IMR-90 (cell line): ENCODE measurements around the gene MTA1.

Experiments used
- BHLHE40 ChIP-seq: fragments of 150-350 bp; IDR thresholded peaks from 2 replicates; pipeline ENCODE4 v1.6.1; 2016; ENCODE audit warnings: mild to moderate bottlenecking, low read depth, low read length
- CTCF ChIP-seq: conservative IDR thresholded peaks from 2 replicates; pipeline ENCODE4 v1.5.1; 2012; ENCODE audit warnings: mild to moderate bottlenecking, low read depth, low read length, improper control_type of control experiment
- ELK1 ChIP-seq: fragments of 150-350 bp; IDR thresholded peaks from 2 replicates; pipeline ENCODE4 v1.6.1; 2016; ENCODE audit warnings: low read depth, mild to moderate bottlenecking, low read length, moderate library complexity, borderline replicate concordance
- MAZ ChIP-seq: IDR thresholded peaks from 2 replicates; pipeline ENCODE4 v1.6.1; 2012; ENCODE audit warnings: low read depth, mild to moderate bottlenecking, low read length, improper control_type of control experiment, moderate library complexity, borderline replicate concordance
- MXI1 ChIP-seq: IDR thresholded peaks from 2 replicates; pipeline ENCODE4 v1.6.1; 2012; ENCODE audit warnings: low read depth, mild to moderate bottlenecking, low read length, moderate library complexity, borderline replicate concordance
- POLR2A ChIP-seq: IDR thresholded peaks from 2 replicates; pipeline ENCODE4 v1.6.1; 2012; ENCODE audit warnings: mild to moderate bottlenecking, low read depth, low read length
- RFX5 ChIP-seq: IDR thresholded peaks from 2 replicates; pipeline ENCODE4 v1.8.0; 2012; ENCODE audit warnings: low read depth, mild to moderate bottlenecking, low read length, moderate library complexity

- TF ChIP-seq CTCF (no peak), MAZ (no peak), MXI1 (no peak), POLR2A (no peak), ELK1 (no peak), RFX5 (no peak), BHLHE40 (no peak)
These were observed 27.3 kb downstream of the MTA1 start for GRCh38 chr14:105446971-105447370.
